Measurements from ENCODE around the gene PPME1.

PPME1 gene

GRCh38 chr11:74278103-74278502 lies 107.0 kb downstream of the PPME1 start:
- in situ Hi-C loops (cut with MboI; ENCODE audit: low sequenced_read_pairs) = no loop called here

GRCh38 chr11:74278721-74279161 lies 107.7 kb downstream of the PPME1 start:
- in situ Hi-C loops (cut with MboI; ENCODE audit: low sequenced_read_pairs) = no loop called here

- in situ Hi-C loops (cut with MboI; ENCODE audit: low sequenced_read_pairs) = no loop called here
Observed at GRCh38 chr11:74279256-74279655, 108.2 kb downstream of the PPME1 start.

- in situ Hi-C loops (cut with MboI; ENCODE audit: low sequenced_read_pairs) = no loop called here
Observed at GRCh38 chr11:74280494-74280893, 109.4 kb downstream of the PPME1 start.

- in situ Hi-C loops (cut with MboI; ENCODE audit: low sequenced_read_pairs) = no loop called here
Observed at GRCh38 chr11:74282421-74282820, 111.3 kb downstream of the PPME1 start.

GRCh38 chr11:74282914-74283371 lies 111.9 kb downstream of the PPME1 start:
- in situ Hi-C loops (cut with MboI; ENCODE audit: low sequenced_read_pairs) = no loop called here

GRCh38 chr11:74283580-74284180 lies 112.6 kb downstream of the PPME1 start:
- in situ Hi-C loops (cut with MboI; ENCODE audit: low sequenced_read_pairs) = no loop called here

GRCh38 chr11:74284466-74284865 lies 113.4 kb downstream of the PPME1 start:
- in situ Hi-C loops (cut with MboI; ENCODE audit: low sequenced_read_pairs) = no loop called here

GRCh38 chr11:74288161-74288560 lies 117.1 kb downstream of the PPME1 start:
- in situ Hi-C loops (cut with MboI; ENCODE audit: low sequenced_read_pairs) = no loop called here

- in situ Hi-C loops (cut with MboI; ENCODE audit: low sequenced_read_pairs) = no loop called here
Observed at GRCh38 chr11:74288911-74289310, 117.8 kb downstream of the PPME1 start.

- in situ Hi-C loops (cut with MboI; ENCODE audit: low sequenced_read_pairs) = no loop called here
Observed at GRCh38 chr11:74297484-74297883, 126.4 kb downstream of the PPME1 start.

- in situ Hi-C loops (cut with MboI; ENCODE audit: low sequenced_read_pairs) = no loop called here
Observed at GRCh38 chr11:74299015-74299414, 127.9 kb downstream of the PPME1 start.

All from hTERT RPE-1 (cell line).